Esophagus squamous epithelium (tissue), 5 donors: ENCODE data around the gene ANO8. TPM values are rescaled to one million over a fixed set of nuclear protein-coding genes. Genes with fewer than 3 reads are reported as not detected.

Experiments used
- DNase-seq: peaks from one replicate; lab custom pipeline; 2025; lab: John Stamatoyannopoulos, UW
- H3K27ac ChIP-seq, 4 donors: fragments of 200-600 bp; sonication (generic); one replicate each; pipeline ENCODE4 v1.5.1; 2016 to 2019; ENCODE audit warnings: mild to moderate bottlenecking in 1 of 4
- H3K27me3 ChIP-seq, 4 donors: fragments of 200-600 bp; sonication (generic); 1 replicate in 3 of 4; 2 replicates in 1 of 4; pipeline versions ENCODE4 v1.5.1 to v1.6.0; 2017 to 2021; ENCODE audit warnings: antibody characterized with exemption in 1 of 4
- H3K36me3 ChIP-seq, 3 donors: fragments of 200-600 bp; sonication (generic); one replicate each; pipeline ENCODE4 v1.5.1; 2016 to 2019
- H3K4me1 ChIP-seq, 3 donors: fragments of 200-600 bp; sonication (generic); one replicate each; pipeline ENCODE4 v1.5.1; 2017 to 2019
- H3K4me3 ChIP-seq, 4 donors: fragments of 200-600 bp; sonication (generic); 1 replicate in 3 of 4; 2 replicates in 1 of 4; pipeline ENCODE4 v1.5.1; 2016 to 2019; ENCODE audit warnings: mild to moderate bottlenecking in 2 of 4, moderate library complexity in 1 of 4
- H3K9me3 ChIP-seq, 3 donors: fragments of 200-600 bp; sonication (generic); one replicate each; pipeline ENCODE4 v1.5.1; 2016 to 2019
- CTCF ChIP-seq, 6 experiments: fragments of 450-650 bp in 4 of 6; fragments of 200-600 bp in 2 of 6; sonication (generic) in 2 of 6; IDR thresholded peaks; one replicate each; pipeline ENCODE4 v1.5.1; 2016 to 2019; ENCODE audit warnings: antibody characterized with exemption in 6 of 6, mild to moderate bottlenecking in 4 of 6, moderate library complexity in 4 of 6
- POLR2A ChIP-seq, 4 donors: fragments of 450-650 bp; IDR thresholded peaks; one replicate each; pipeline ENCODE4 v1.6.1; 2017; ENCODE audit warnings: antibody characterized with exemption in 4 of 4, mild to moderate bottlenecking in 4 of 4, moderate library complexity in 3 of 4
- WGBS, 2 donors: methylation state at CpG; one replicate each; pipeline ENCODE4 v1.1.5; 2018; 5-methylcytosine and 5-hydroxymethylcytosine counted together
- intact Hi-C: fragments of 100-400 bp; cut with DNase I; formaldehyde crosslinking; loops from one replicate; pipeline ENCODE4 v1.15.0; 2022
- total RNA-seq, 4 donors: library from RNA; depleted of rRNA; stranded (reverse); fragments of >200 nt; gene quantifications; one replicate each; pipeline ENCODE4 v1.1.0, GENCODE V29; 2016
- donor health status: DM: yes; HTN: yes; CAD: no.

The ANO8 gene
- total RNA-seq, 4 donors from 2014 or later = 3.8 to 19.1 (median 6.5) TPM

GRCh38 chr19:17327068-17327653 lies 7.5 kb downstream of the ANO8 start:
- Histone ChIP-seq H3K4me1 (peaks cover 27 to 75% (median 27%) of the 10 kb centered on the region in 3 donors), H3K27me3 (peaks cover 0 to 35% (median 2%) of the 10 kb centered on the region in 4 donors), H3K27ac (peak overlapping the region in 1 of 4 donors; percentile 46), H3K36me3 (peaks cover 0 to 33% (median 0%) of the 10 kb centered on the region in 3 donors), H3K9me3 (no peaks in the 10 kb centered on the region), H3K4me3 (no peak overlapping the region)
- no peak for DNase-seq
- 90 to 100% methylated on average over 3 to 9 of the region's 27 CpGs for WGBS, 2 donors
- TF ChIP-seq CTCF (IDR thresholded peaks at IDR 0.05) (no peak), POLR2A (IDR thresholded peaks at IDR 0.05) (no peak)
- intact Hi-C loops = no loop called here

GRCh38 chr19:17326595-17326966 lies 8.1 kb downstream of the ANO8 start:
- no peak overlapping the region for H3K4me3 ChIP-seq
- peak overlapping the region in 1 of 4 donors; percentile 36 for H3K27ac ChIP-seq
- intact Hi-C loops = no loop called here
- peaks cover 27 to 75% (median 27%) of the 10 kb centered on the region in 3 donors for H3K4me1 ChIP-seq
- no peaks in the 10 kb centered on the region for H3K9me3 ChIP-seq
- TF ChIP-seq CTCF (IDR thresholded peaks at IDR 0.05) = no peak
- no peak for TF ChIP-seq POLR2A (IDR thresholded peaks at IDR 0.05)
- WGBS, 2 donors = 77 to 81% methylated on average over 6 to 9 of the region's 11 CpGs
- H3K27me3 ChIP-seq = peaks cover 0 to 33% (median 2%) of the 10 kb centered on the region in 4 donors
- peaks cover 0 to 36% (median 5%) of the 10 kb centered on the region in 3 donors for H3K36me3 ChIP-seq
- no peak for DNase-seq

- H3K9me3 ChIP-seq = no peaks in the 10 kb centered on the region
- DNase-seq = no peak
- 56 to 61% methylated on average over 13 of the region's 17 CpGs for WGBS, 2 donors
- intact Hi-C loops = no loop called here
- H3K36me3 ChIP-seq = peaks cover 0 to 42% (median 5%) of the 10 kb centered on the region in 3 donors
- H3K27ac ChIP-seq = peak overlapping the region in 1 of 4 donors; percentile 36
- peaks cover 27 to 75% (median 27%) of the 10 kb centered on the region in 3 donors for H3K4me1 ChIP-seq
- TF ChIP-seq POLR2A (IDR thresholded peaks at IDR 0.05) (no peak), CTCF (IDR thresholded peaks at IDR 0.05) (no peak)
- H3K27me3 ChIP-seq = peaks cover 0 to 28% (median 2%) of the 10 kb centered on the region in 4 donors
- H3K4me3 ChIP-seq = no peak overlapping the region
Measured at GRCh38 chr19:17325881-17326594, 8.6 kb downstream of the ANO8 start.

- Histone ChIP-seq H3K9me3 (no peaks in the 10 kb centered on the region), H3K4me1 (peaks cover 27 to 74% (median 27%) of the 10 kb centered on the region in 3 donors), H3K27me3 (peaks cover 0 to 19% (median 2%) of the 10 kb centered on the region in 4 donors), H3K27ac (no peak overlapping the region), H3K36me3 (peaks cover 6 to 43% (median 11%) of the 10 kb centered on the region in 3 donors), H3K4me3 (no peak overlapping the region)
- intact Hi-C loops = no loop called here
- no peak for DNase-seq
- no peak for TF ChIP-seq CTCF (IDR thresholded peaks at IDR 0.05)
- no peak for TF ChIP-seq POLR2A (IDR thresholded peaks at IDR 0.05)
- 77 to 93% methylated on average over 10 to 20 of the region's 20 CpGs for WGBS, 2 donors
Measured at GRCh38 chr19:17325133-17325532, 9.5 kb downstream of the ANO8 start.
